ENCODE results near the gene AFG3L2. TPM values are rescaled to one million over a fixed set of nuclear protein-coding genes. Genes with fewer than 3 reads are reported as not detected.

AFG3L2 gene
- total RNA-seq, 6 experiments from 2014 or later, result 30.2 to 47.7 (median 36.3) TPM

- no peak overlapping the region for H3K4me3 ChIP-seq
- H3K27ac ChIP-seq, result no peak overlapping the region
- DNase-seq (no peak), ATAC-seq (no peak)
- no peaks in the 10 kb centered on the region for H3K4me1 ChIP-seq
- intact Hi-C loops (cut with DNase I), result no loop called here
- TF ChIP-seq POLR2A (IDR thresholded peaks at IDR 0.05) (no peak), CTCF (IDR thresholded peaks at IDR 0.05) (no peak)
- 73% methylated on average over 7 of the region's 10 CpGs for WGBS (ENCODE audit: insufficient coverage, low coverage, low lambda C conversion rate, missing lambda C conversion rate)
- no peaks in the 10 kb centered on the region for H3K36me3 ChIP-seq
- no peaks in the 10 kb centered on the region for H3K9me3 ChIP-seq
- no peaks in the 10 kb centered on the region for H3K27me3 ChIP-seq
Measured at GRCh38 chr18:12315490-12315889, 61.5 kb downstream of the AFG3L2 start.

GRCh38 chr18:12314591-12315305 is 62.3 kb downstream of the AFG3L2 start:
- DNase-seq, result no peak
- TF ChIP-seq CTCF (IDR thresholded peaks at IDR 0.05) (no peak), POLR2A (IDR thresholded peaks at IDR 0.05) (no peak)
- Histone ChIP-seq H3K27me3 (no peaks in the 10 kb centered on the region), H3K36me3 (no peaks in the 10 kb centered on the region), H3K4me1 (no peaks in the 10 kb centered on the region), H3K9me3 (no peaks in the 10 kb centered on the region), H3K27ac (no peak overlapping the region), H3K4me3 (no peak overlapping the region)
- WGBS (ENCODE audit: insufficient coverage, low coverage, low lambda C conversion rate, missing lambda C conversion rate), result 65% methylated on average over 1 of the region's 1 CpG
- intact Hi-C loops (cut with DNase I), result no loop called here
- no peak for ATAC-seq

GRCh38 chr18:12313530-12314245 is 63.3 kb downstream of the AFG3L2 start:
- Histone ChIP-seq H3K27ac (no peak overlapping the region), H3K9me3 (no peaks in the 10 kb centered on the region), H3K36me3 (no peaks in the 10 kb centered on the region), H3K4me3 (no peak overlapping the region), H3K4me1 (peaks cover 0 to 2% (median 0%) of the 10 kb centered on the region in 4 donors), H3K27me3 (no peaks in the 10 kb centered on the region)
- intact Hi-C loops (cut with DNase I), result no loop called here
- ATAC-seq (no peak), DNase-seq (no peak)
- 43% methylated on average over 2 of the region's 5 CpGs for WGBS (ENCODE audit: insufficient coverage, low coverage, low lambda C conversion rate, missing lambda C conversion rate)
- TF ChIP-seq CTCF (IDR thresholded peaks at IDR 0.05) (no peak), POLR2A (IDR thresholded peaks at IDR 0.05) (no peak)

- no peak for DNase-seq
- intact Hi-C loops (cut with DNase I), result no loop called here
- no peaks in the 10 kb centered on the region for H3K36me3 ChIP-seq
- no peaks in the 10 kb centered on the region for H3K9me3 ChIP-seq
- H3K27ac ChIP-seq, result no peak overlapping the region
- ATAC-seq, result no peak
- TF ChIP-seq CTCF (IDR thresholded peaks at IDR 0.05) (no peak), POLR2A (IDR thresholded peaks at IDR 0.05) (no peak)
- H3K27me3 ChIP-seq, result no peaks in the 10 kb centered on the region
- H3K4me1 ChIP-seq, result peaks cover 0 to 3% (median 0%) of the 10 kb centered on the region in 4 donors
- no peak overlapping the region for H3K4me3 ChIP-seq
Measured at GRCh38 chr18:12312976-12313375, 64.1 kb downstream of the AFG3L2 start.

Measured in right lobe of liver (tissue), 6 donors.